GM15510 (cell line): ENCODE measurements around the gene ACE.

Source experiments
- POLR2A ChIP-seq: IDR thresholded peaks from 3 replicates; pipeline ENCODE4 v1.6.1; 2011; ENCODE audit warnings: borderline replicate concordance; ENCODE audit not compliant: insufficient read length; ENCODE audit errors: extremely low read depth

ACE gene

GRCh38 chr17:63476854-63477479, at the start of gene ACE:
TSS of gene ACE (plus strand) at chr17:63477061. CDS start at chr17:63477095, 34 bp downstream.
- no peak for TF ChIP-seq POLR2A

DNA sequence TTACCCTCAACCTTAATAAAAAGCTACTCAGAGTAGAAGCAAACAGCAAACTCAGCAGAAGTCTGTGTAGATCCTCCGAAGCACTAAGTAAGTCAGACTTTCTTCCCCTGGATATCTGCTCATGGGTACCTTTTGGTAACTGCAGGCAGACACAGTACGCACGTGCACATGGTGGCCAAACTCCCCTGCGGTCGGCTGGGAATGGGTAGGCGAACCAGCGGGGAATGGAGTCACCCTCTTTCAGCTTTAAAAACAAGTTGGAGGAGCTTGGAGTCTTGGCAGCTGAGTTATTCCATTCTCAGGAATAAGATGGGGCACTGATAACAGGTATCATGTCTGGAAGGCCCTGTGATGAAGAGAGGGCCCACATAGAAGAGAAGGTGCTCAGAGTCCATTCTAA, 47.1 kb upstream of the ACE start:
- TF ChIP-seq POLR2A, result no peak

DNA sequence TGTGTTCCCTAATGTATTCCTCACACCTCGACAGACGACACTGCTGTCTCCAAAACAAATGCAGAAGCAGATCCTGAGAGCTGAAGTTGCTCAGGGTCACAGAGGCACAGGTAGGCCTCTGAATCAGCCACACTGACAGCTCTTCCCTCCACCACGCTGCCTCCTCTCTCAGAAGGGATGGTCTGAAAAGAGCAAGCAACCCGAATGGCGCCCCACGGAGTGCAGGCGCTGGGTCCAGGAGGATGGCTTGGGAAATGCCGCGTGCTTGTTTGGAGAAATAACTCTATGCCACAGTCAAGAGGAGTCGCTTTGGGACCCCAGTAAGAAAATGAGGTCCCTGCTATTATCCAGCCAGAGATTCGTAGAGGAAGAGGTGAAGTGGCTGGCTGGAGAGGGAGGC, 46.6 kb upstream of the ACE start:
- TF ChIP-seq POLR2A, result no peak

DNA sequence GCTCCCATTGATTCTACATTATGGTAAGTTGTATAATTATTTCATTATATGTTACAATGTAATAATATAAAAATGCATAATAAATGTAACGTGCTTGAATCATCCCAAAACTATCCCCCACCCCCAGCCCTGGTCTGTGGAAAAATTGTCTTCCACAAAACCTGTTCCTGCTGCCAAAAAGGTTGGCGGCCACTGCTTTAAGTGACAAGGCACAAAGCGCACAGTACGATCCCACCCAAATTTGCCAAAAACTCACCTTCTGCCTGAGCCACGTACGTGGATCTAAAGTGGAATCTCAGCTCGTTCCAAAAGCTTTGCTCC, 45.3 kb upstream of the ACE start:
- TF ChIP-seq POLR2A, result no peak

DNA sequence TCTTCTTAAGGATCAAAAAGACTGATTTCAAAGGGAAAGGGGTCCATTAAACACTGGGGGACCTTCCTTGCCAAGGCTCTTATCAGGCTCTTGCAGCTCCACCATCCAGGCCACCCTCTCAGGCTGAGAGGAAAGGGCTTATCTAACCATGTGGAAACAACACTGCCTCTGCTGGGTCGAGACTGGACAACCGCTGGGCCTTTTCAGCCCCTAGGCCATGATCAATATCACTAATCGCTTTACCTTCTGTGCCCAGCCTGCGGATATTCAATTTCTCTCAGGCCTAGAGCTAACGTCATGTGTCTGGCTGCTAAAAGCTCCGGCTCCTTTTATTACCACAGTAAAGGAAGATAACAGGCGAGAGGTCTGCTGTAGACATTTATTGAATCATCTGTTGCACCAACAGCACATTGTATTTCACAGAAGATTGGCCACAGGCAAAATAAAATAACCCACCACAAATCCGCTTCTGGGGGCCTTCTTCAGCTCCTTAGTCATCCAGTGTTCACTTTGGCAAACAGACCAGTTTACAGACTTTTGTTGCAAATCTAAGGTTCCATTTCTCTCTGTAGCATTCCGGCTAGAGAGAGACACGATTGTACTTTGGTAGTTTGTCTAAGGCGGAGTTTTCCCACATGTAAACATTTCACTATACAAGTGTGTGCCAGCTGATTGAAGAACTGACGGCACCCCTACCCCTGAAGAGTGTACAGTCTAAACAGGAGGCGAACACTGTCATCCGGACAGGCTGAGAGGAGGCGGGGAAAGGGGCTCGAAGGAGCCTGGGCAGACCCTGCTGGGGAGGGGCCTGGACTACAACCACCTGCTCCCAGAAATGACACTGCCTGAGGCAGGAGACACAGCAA, 44.7 kb upstream of the ACE start:
- no peak for TF ChIP-seq POLR2A

DNA sequence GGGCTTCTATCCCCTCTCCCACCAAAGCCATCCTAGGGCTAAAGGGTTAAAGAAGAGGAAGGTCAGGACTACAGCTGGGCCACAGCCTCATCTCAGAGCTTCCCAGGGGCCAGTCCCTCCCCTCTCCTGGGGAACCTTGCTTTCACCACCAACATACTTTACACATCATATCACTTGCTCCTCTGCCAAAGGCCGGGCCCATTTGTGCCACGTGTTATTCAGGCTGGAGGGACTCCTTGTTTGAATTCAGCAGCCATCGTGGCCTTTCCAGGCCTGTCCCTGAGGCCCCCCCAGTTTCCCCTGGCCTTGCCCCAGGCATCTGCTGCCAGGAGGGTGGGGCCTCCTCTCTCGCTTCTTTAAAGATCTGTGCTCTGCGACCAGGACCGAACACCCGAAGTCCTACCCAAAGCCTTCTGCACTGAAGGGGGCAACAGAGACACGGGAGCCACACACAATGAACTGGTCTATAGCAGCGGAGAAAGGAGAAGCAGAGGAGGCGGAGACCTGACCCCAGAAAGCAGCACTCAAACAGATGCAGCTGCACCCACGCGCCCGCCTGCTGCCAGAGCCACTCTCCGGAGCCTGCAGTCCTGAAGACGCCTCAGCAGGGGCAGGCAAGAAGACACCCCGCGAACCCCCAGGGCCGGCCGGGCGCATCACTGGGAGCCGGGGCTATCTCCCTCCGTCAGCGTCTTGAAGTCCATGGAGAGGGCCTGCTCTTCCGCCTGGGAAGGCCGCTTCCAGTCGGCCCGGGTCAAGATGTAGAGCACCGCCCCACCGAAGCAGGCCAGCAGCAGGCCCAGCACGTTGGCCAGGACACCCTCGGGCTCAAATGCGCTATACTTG, 42.9 kb upstream of the ACE start:
- TF ChIP-seq POLR2A, result no peak

DNA sequence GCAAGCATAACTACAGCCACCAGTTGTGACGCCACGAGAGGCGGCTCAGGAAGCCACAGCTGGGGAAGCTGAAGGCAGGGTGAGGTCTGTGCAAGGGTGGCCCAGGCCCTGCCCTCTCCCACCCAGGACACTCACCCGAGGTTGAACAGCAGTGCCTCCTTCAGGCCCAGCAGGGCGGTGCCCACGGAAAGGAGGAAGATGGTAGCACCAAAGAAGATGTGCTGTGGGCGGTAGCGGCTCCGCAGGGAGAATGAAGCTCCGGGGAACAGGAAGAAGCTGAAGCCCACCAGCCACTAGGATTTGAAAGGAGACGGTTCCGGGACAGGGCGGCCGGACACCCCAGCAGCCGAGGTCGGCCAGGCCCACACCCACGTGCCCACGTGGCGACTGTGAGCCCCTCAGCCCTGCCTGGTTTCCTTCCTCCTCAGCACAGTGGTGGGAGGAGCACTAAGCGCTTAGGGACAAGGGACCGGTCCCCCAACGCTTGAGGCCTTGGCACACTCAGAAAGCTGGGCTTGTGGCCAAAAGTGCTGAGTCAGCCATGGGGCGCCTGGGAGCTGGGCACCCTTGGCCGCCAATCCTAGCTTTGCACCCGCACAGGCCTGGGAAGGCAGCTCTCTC, 41.8 kb upstream of the ACE start:
- TF ChIP-seq POLR2A, result no peak

DNA sequence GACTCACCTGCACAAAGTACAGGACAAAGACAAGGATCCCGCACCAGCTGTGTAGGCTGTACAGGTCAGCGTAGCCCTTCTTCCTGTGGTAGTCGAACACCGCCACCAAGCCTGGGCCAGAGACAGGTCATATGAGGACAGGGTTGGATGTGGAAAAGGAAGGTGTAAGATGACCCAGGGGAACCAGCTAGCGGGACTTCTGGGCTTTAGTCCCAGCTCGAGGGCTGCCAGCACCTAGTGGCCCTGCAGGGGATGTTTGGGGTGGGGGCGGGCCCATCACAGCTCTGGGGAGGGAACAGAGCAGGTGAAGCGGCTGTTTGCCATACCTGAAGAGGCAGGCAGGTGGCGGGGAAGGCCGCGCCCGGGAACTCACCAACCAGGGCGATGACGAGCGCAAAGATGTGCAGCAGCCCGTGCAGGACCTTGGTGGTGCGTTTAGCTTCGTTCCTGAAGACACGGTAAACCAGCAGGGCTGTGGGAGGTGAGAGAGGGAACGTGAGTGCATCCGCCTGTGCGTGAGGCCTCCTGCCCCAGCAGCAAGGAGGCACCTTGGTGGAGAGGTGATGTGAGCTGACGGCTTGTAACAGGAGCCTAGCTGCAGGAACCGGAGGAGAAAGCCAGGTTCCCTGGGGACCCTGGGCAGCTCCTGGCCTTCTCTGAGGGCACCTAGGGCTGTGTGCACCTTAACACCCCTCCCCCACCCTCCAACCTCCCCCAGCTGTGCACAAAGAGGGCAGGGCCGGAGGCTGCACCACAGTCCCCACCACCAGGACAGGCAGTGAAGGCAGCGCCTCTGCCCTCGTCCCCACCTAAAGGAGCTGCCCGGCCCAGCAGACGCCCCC, 41.0 kb upstream of the ACE start:
- no peak for TF ChIP-seq POLR2A

GRCh38 chr17:63436523-63437110, 40.2 kb upstream of the ACE start:
- TF ChIP-seq POLR2A, result no peak

DNA sequence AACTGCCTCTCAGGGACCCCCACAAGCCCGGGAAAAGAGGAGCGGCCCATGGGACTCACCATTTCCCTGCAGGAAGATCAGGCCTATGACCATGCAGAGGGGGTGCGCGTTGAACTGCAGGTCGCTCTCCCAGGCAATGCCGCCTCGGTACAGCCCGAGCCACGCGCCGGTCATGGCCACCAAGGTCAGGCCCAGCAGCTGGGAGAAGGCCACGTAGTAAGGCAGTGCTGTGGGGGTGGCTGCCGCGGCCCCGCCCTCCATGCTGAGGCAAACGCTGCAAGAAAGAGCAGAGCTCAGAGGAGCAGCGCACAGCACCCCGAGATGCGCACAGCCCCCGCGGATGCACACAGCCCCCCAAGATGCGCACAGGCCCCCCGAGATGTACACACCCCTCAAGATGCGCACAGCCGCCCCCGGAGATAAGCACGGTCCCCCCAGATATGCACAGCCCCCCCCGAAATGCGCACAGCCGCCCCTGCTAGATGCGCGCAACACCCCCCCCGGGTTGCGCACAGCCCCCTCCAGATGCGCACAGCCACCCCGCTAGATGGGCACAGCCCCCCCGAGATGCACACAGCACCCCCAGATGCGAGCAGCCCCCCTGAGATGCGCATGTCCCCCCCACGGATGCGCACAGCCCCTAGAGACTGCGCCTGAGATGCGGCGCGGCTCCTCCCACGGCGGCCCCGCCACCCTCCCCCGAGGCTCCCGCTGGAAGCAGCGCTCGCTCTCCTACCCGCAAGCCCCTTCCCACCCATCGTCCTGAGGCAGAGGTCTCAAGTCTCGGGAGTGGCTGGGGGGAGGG, 39.4 kb upstream of the ACE start:
- no peak for TF ChIP-seq POLR2A

DNA sequence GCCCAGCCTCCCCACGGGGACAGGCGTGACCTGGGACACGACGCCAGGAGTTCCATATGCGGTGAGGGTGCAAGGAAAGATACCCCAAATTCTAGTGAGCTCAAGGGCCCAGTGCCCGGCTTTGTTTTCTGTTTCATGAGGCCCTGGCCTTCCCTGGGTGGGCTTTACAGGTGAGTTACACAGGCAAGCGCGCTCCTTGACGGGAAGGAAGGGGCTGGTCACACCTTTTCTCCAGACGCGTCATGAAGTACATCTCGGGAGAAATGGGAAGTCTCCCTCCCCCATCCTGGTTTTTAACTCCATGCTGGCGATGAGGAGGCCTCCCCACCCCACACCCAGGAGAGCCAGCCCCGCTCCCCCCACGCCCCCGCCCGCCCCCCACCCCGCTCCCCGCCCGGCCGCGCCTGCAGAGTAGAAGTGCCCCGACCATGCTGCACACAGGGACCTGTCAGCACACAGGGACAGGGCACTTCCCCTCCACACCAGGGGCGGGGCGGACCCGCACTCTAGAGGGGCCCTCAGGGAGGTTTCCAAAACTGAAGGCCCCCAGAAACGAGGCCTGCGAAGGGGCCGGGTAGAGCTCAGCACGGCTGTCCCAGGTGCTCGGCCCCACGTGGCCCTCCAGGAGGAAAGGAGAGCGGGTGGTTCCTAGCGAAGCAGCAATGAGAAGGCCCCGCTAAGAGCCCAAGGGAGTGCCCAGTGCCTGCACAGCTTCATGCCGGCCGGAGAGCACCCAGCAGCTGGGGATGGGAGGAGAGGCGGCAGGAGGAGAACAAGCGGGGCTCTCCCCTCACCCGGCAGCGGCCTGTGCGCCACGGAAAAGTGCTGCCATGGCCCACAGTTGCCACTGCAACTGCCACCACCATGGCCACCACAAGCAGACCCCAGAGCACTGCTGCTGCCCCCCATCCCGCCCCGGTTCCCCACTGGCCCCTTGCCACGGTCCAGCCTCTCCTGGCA, 38.5 kb upstream of the ACE start:
- no peak for TF ChIP-seq POLR2A

DNA sequence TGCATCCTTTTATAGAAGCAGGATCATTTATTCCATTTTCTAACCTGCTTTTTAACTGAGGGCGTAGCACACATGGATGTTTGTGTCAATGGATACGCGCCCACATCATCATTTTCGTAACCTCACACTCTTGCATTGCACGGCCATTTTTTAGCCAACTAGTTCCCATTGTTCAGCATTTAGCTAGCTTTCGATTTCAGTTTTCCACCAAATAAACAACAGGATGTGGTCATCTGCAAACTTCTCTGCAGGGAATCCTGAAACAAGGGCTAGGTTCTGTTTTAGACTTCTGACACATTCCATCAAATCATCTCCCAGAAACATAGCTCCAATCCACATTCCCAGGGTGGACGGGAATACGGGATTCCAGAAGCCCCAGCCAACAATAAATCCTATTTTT, 37.2 kb upstream of the ACE start:
- TF ChIP-seq POLR2A, result no peak
